ENCODE results near the gene P2RX1. TPM values are rescaled to one million over a fixed set of nuclear protein-coding genes. Genes with fewer than 3 reads are reported as not detected.

Gene P2RX1
- total RNA-seq, 1 experiment from 2014 or later, result not detected

DNA sequence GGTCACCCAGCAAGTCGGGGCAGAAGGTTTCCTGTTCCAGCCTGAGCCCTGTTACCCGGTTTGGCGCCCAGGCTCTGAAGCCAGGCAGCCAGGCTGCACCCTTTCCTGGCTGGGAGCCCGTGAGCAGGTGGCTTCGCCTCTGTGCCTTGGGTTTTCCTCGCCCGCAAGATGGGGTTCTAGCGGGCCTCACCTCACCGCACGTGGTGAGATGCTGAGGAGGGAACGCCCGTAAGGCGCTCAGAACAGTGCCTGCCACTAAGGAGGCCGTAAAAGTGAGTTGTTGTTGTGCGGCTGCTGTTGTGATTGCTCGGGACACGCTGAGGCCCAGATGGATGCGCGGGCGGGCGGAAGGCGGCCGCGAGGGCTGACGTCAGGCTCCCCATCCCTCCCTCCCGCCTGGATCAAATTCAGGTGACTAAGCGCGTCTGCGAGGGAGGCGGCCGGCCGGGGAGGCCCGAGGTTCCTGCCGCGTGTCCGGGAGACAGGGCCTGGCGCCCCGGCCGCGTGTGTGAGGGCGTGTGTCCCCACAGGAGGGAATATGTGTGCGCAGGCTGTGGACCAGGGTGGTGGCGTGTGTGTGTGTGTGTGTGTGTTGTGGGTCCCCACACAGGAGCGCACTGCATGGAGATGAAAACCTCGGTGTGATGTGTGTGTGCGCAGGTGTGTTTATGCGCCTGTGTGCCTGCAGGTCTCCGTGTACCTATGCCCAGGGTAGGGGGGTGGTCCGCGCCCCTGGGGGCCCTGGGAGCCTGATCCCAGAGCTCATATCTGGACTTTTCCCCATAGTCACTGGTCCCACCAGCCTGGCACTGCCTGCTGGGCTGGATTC lies 27.7 kb downstream of the P2RX1 start:
- Histone ChIP-seq H3K14ac (ENCODE audit: insufficient read depth, low read length) (peak overlapping the region; percentile 69), H3K4me2 (ENCODE audit: insufficient read depth, insufficient read length, low read length) (no peak overlapping the region), H3K27ac (ENCODE audit: insufficient read length, low read depth, low read length) (no peak overlapping the region), H4K91ac (ENCODE audit: insufficient read length, low read depth, low read length) (no peak overlapping the region), H3K9me3 (ENCODE audit: control insufficient read depth, low read depth, low read length) (no peaks in the 10 kb centered on the region), H4K8ac (replicated peaks; ENCODE audit: insufficient read length, low read depth, low read length) (no peak overlapping the region), H3K79me2 (ENCODE audit: insufficient read depth, low read length) (no peaks in the 10 kb centered on the region), H3K56ac (ENCODE audit: insufficient read length, low read depth, low read length) (no peak overlapping the region), H3K4ac (ENCODE audit: low read depth, low read length) (peak overlapping the region; percentile 52; the same call in 1 of the 2 replicates), H3K4me1 (ENCODE audit: insufficient read depth, low read length) (peaks cover 2% of the 10 kb centered on the region; the same call in 1 of the 2 replicates), H2AFZ (ENCODE audit: low read length) (no peak overlapping the region), H3K23me2 (ENCODE audit: insufficient read length, low read depth, low read length, poor library complexity, severe bottlenecking) (peaks cover 6% of the 10 kb centered on the region), H4K5ac (ENCODE audit: insufficient read length, low read depth, low read length) (no peak overlapping the region), H2BK20ac (ENCODE audit: low read depth, low read length, poor library complexity, severe bottlenecking) (no peak overlapping the region), H3K23ac (ENCODE audit: insufficient read length, low read depth, low read length) (no peak overlapping the region), H3K9ac (ENCODE audit: extremely low read depth, insufficient read length, low read length) (no peak overlapping the region), H3K27me3 (ENCODE audit: insufficient read depth, low read length) (no peaks in the 10 kb centered on the region), H3K79me1 (ENCODE audit: insufficient read depth, low read depth, low read length, poor library complexity, severe bottlenecking) (no peaks in the 10 kb centered on the region), H3K18ac (ENCODE audit: insufficient read length, low read depth, low read length) (peak overlapping the region; percentile 87), H2AK5ac (ENCODE audit: insufficient read length, low read length) (no peak overlapping the region), H3T11ph (ENCODE audit: low read length) (no peak overlapping the region), H2BK12ac (ENCODE audit: insufficient read length, low read depth, low read length) (no peak overlapping the region), H2BK5ac (ENCODE audit: insufficient read length, low read length) (no peak overlapping the region), H2BK120ac (ENCODE audit: low read depth, low read length, poor library complexity, severe bottlenecking) (peak overlapping the region; percentile 31), H2BK15ac (ENCODE audit: low read depth, low read length) (no peak overlapping the region), H4K20me1 (ENCODE audit: control insufficient read depth, insufficient read depth, insufficient read length) (no peaks in the 10 kb centered on the region)
- Mint-ChIP-seq H3K36me3 (ENCODE audit: insufficient read depth in 1 of 3, low read depth in 3 of 3) (peaks cover 0 to 7% (median 0%) of the 10 kb centered on the region in 3 experiments; a peak in 3 of 7 replicates), H3K27me3 (ENCODE audit: low read depth) (peaks cover 9% of the 10 kb centered on the region), H3K27ac (peak overlapping the region in 1 of 3 experiments; percentile 88; a peak in 2 of 7 replicates), H3K4me3 (no peak overlapping the region; a peak in 1 of 5 replicates), H3K4me1 (peaks cover 24 to 46% of the 10 kb centered on the region in 2 experiments), H3K9me3 (no peaks in the 10 kb centered on the region)
- DNase-seq, result peak; percentile 92
- no CpG with 5 or more reads among the region's 50 CpGs for WGBS (ENCODE audit: extremely low coverage, insufficient read length, low lambda C conversion rate)
- TF ChIP-seq, protein P1, sequence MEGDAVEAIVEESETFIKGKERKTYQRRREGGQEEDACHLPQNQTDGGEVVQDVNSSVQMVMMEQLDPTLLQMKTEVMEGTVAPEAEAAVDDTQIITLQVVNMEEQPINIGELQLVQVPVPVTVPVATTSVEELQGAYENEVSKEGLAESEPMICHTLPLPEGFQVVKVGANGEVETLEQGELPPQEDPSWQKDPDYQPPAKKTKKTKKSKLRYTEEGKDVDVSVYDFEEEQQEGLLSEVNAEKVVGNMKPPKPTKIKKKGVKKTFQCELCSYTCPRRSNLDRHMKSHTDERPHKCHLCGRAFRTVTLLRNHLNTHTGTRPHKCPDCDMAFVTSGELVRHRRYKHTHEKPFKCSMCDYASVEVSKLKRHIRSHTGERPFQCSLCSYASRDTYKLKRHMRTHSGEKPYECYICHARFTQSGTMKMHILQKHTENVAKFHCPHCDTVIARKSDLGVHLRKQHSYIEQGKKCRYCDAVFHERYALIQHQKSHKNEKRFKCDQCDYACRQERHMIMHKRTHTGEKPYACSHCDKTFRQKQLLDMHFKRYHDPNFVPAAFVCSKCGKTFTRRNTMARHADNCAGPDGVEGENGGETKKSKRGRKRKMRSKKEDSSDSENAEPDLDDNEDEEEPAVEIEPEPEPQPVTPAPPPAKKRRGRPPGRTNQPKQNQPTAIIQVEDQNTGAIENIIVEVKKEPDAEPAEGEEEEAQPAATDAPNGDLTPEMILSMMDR (conservative IDR thresholded peaks at IDR 0.05), result no peak
